Activated CD8-positive, alpha-beta memory T cell treated with anti-CD3 and anti-CD28 coated beads, Interleukin-2, amount 50 U/mL, for 24 hours (primary cell): Measurements from ENCODE around the gene ACP6.
"Not testable (repeated sequence)": the region's sequence is repeated elsewhere in the genome, so short reads cannot be mapped to it uniquely, and the experiment has no call there.

Experiments
- DNase-seq: peaks from one replicate; pipeline ENCODE4 v3.0.0-alpha.2; 2020; ENCODE audit errors: extremely low read depth

The ACP6 gene

GRCh38 chr1:147620543-147620942, 49.8 kb downstream of the ACP6 start:
- no peak for DNase-seq

DNA sequence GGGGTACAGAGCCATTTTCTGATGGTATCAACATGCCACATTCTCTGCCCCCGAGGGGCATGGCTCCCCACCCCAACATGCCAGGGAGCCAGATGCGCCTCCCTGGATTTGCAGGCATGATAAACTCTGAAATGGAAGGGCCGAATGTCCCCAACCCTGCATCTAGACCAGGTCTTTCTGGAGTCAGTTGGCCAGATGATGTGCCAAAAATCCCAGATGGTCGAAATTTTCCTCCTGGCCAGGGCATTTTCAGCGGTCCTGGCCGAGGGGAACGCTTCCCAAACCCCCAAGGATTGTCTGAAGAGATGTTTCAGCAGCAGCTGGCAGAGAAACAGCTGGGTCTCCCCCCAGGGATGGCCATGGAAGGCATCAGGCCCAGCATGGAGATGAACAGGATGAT, 50.6 kb downstream of the ACP6 start:
- DNase-seq, result no peak

DNA sequence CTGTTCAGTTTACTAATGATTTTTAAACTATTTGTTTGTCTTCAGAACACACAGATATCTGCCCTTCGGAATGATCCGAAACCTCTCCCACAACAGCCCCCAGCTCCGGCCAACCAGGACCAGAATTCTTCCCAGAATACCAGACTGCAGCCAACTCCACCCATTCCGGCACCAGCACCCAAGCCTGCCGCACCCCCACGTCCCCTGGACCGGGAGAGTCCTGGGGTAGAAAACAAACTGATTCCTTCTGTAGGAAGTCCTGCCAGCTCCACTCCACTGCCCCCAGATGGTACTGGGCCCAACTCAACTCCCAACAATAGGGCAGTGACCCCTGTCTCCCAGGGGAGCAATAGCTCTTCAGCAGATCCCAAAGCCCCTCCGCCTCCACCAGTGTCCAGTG, 51.6 kb downstream of the ACP6 start:
- no peak for DNase-seq

- no peak for DNase-seq
Measured at GRCh38 chr1:147618077-147618569, 52.2 kb downstream of the ACP6 start.

DNA sequence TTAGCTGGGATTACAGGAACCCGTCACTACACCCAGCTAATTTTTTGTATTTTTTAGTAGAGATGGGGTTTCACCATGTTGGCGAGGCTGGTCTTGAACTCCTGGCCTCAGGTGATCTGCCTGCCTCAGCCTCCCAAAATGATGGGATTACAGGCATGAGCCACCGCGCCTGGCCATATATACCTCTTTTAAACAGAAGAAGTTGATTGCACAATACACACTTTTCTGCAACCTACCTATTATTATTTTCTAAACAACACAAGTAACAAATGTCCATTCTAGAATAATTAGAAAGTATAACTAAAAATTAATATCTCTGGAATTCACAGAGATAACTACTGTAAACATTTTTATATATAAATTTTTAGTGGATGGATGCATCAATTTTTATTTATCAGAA, 55.4 kb downstream of the ACP6 start:
- DNase-seq, result not testable (repeated sequence)

DNA sequence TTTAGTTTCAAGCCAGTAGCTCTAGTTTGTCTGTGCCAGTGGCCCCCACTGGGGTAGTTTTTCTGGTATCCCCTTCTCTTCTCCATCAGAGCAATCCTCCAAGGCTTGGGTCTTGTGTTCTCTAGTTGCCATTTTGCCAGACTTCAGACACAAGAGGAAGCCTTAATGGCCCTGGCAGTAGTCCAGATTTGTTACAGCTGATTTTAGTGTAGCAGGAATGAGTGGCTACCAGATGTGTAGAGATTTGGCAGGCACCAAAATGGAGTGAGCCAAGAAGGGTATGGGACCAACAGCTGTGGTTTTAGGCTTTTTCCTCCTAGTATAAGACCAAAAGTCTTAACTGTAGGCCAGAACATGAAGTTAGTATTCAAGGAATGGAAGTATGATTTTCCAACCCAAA, 56.8 kb downstream of the ACP6 start:
- DNase-seq, result no peak

DNA sequence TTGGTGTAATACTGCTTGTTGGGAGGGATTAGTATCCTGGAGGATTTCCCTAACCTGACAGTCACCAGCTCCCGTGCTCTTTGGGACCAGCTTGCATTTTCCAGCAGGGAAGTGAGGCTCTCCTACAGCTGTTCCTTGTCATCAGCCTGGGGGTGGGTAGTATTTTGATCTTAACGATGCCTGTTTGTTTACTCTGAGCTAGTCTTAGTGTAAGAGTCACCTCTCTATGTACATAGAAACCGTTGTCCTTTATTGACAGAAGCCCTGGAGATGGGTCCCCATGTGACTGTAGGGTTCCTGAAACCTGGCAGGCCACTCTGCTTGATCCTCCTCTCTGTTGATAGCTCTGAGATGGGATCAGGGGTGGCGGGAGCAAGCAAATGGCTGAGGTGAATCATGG, 58.0 kb downstream of the ACP6 start:
- DNase-seq, result no peak

- DNase-seq, result no peak
Measured at GRCh38 chr1:147611586-147611985, 58.7 kb downstream of the ACP6 start.

DNA sequence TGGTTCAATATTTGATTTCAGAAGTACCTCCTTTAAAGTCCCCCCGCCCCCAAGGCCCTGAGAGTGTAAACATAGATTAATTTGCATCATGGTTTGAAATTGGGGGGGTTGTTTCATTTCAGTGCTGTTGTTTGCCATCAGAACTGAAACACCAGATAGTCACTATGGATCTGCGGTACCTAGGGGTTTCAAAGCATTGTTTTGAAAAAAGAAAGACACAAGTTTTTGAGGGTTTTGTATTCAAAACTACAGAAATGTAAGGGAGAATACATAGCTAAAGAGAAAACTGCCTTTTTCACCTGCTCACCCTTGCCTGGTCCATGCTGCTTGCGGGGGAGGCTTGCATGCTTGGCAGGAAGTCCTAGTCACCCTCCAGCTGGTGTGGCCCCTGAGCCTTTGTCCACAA, 59.3 kb downstream of the ACP6 start:
- DNase-seq, result no peak

- no peak for DNase-seq
Measured at GRCh38 chr1:147609358-147609757, 61.0 kb downstream of the ACP6 start.

- DNase-seq, result no peak
Measured at GRCh38 chr1:147608596-147608995, 61.7 kb downstream of the ACP6 start.

- DNase-seq, result no peak
Measured at GRCh38 chr1:147605591-147605990, 64.7 kb downstream of the ACP6 start.

GRCh38 chr1:147603986-147604385, 66.3 kb downstream of the ACP6 start:
- no peak for DNase-seq

DNA sequence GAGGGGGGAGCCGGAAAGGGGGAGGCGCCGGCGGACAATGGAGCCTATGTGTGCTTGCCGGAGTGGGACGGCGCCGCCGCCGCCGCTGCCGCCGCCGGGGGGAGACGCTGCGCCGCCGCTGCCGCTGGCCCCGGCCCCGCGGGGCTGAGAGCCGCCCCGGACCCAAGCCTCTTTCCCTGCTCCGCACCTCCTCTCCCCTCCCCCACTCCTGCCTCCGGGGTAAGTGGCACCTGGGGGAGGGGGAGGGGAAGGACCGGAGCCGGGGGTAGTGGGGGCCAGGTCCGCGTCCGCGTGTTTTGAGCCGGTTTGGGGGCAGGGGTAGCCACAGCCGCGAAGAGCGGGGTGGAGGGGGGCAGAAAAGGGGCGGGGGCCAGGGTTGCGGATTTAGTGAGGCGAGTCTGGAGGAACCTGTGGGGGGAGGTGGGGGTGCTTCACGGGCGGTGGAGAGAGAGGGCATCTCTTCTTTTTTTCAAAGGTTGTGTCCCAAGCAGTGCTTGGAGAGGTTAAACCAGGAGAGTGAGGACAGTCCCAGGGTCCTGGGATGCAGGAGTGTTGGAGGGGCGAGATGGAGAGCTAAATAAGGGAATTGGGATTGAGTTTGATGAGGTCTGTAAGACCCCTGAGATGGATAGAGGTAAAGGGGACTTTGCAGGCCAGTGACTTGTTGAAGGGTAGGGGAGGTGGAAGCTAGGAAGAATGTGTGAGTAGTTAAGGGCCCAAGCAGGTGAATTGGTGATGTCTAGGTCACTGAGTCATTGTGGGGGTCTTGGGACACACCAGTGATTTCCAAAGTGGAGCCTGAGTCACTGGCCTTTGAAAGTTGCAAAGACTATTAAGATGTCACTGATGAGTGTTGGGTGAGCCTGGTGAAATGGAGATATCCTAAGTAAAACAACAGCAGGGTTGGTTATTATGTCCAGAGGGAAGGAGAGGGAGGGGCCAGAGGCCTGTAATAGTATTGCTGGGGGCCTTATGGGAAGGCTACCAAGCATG, 69.9 kb downstream of the ACP6 start:
- DNase-seq, result no peak

- DNase-seq, result peak; percentile 90
Measured at GRCh38 chr1:147599362-147600118, 70.8 kb downstream of the ACP6 start.

DNA sequence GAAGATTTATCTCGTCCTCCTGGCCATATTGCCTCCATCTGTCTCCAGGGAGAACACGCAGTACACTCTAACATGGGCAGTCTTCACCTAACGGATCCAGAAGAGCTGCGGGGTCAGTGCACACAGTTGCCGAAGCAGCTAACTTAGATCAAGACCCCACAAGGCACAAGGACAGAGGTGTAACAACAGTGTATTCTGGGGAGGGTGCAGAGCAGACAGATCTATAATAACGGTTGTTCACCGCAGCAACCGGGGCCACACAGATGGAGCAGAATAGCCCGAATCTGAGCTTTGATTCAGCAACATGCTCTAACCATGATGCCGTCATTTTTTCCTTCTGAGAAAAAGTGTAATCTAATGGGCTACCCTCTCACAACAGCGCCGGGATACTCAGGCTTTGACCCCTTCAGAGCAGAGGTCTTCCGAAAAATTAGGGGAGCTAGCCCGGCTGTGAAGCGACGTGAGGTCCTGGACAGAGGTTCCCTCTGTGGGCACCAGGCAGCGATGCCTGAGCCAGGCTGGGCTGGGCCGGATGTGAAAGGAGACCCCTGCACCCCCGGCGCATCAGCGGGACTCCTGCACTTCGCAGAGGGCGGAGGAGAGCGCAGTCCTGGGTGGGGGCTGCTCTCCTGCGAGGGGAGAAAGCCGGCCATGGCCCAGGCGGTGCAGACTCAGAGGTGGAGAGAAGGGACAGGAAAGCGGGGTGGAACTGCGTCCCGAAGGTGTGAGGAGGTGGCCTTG, 71.5 kb downstream of the ACP6 start:
- DNase-seq, result no peak

DNA sequence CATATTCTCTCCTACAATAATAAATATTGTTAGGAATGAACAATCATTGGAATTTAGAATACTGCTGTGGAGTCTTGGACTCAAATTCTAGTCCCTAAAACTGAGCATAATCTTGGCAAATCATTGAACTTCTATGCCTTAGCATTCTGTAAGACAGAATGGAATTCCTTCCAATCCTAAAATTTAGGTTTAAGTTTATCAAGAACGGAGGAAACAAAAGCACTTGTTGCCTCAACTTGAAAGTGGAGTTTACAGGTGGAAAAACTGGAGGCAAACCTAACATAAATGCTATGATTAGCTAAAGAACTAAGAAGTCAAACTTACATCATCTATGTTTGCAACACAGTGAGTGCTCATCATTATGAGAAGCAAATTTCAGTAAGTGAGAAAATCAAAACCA, 73.3 kb downstream of the ACP6 start:
- DNase-seq, result no peak
